OCI-LY7 (cell line): ENCODE data around the gene BTAF1. TPM values are rescaled to one million over a fixed set of nuclear protein-coding genes. Genes with fewer than 3 reads are reported as not detected.

ENCODE experiments used
- BruUV-seq: library from RNA; stranded (reverse); fragments of 400-500 nt; replicated peaks from 2 replicates; lab custom pipeline; 2021; lab: Mats Ljungman, UMichigan
- CTCF ChIA-PET: fragments of 300-600 bp; sonication (Branson Sonifier 250); formaldehyde crosslinking; loops from one replicate; lab custom pipeline; 2022; ENCODE audit warnings: antibody characterized with exemption; ENCODE audit not compliant: unreplicated experiment; lab: Charles Lee
- POLR2A ChIA-PET: fragments of 300-600 bp; sonication (Branson Sonifier 250); formaldehyde crosslinking; loops from one replicate; lab custom pipeline; 2022; ENCODE audit warnings: antibody characterized with exemption; lab: Charles Lee
- DNase-seq: peaks from one replicate; pipeline ENCODE4 v3.0.0-alpha.2; 2015; ENCODE audit warnings: low spot score
- H2AFZ ChIP-seq: fragments of 200-600 bp; sonication (generic), shearing (Covaris generic); 2 replicates; pipeline ENCODE4 v1.6.1; 2014; ENCODE audit warnings: mild to moderate bottlenecking, antibody characterized with exemption, low read length, moderate library complexity
- H3K27ac ChIP-seq: fragments of 200-600 bp; sonication (generic); 2 replicates; pipeline ENCODE4 v1.5.1; 2014; ENCODE audit warnings: mixed run types, low read depth, mild to moderate bottlenecking, moderate library complexity, low read length, inconsistent platforms; ENCODE audit not compliant: poor library complexity, severe bottlenecking
- H3K36me3 ChIP-seq: fragments of 200-600 bp; sonication (generic); 2 replicates; pipeline ENCODE4 v1.6.1; 2014; ENCODE audit warnings: mild to moderate bottlenecking, antibody characterized with exemption, low read length, moderate library complexity, mixed read lengths; ENCODE audit not compliant: insufficient read depth
- H3K4me1 ChIP-seq: fragments of 200-600 bp; sonication (generic); 2 replicates; pipeline ENCODE4 v1.5.1; 2014; ENCODE audit warnings: mild to moderate bottlenecking, low read length; ENCODE audit not compliant: insufficient read depth, poor library complexity, severe bottlenecking
- H3K4me2 ChIP-seq: fragments of 200-600 bp; sonication (generic); 2 replicates; pipeline ENCODE4 v1.6.1; 2014; ENCODE audit warnings: mild to moderate bottlenecking, low read length
- H3K4me3 ChIP-seq: fragments of 200-600 bp; sonication (generic); 2 replicates; pipeline ENCODE4 v1.5.1; 2014; ENCODE audit warnings: mild to moderate bottlenecking, low read depth, low read length; ENCODE audit not compliant: poor library complexity, severe bottlenecking
- H3K79me2 ChIP-seq: fragments of 200-600 bp; sonication (generic); 2 replicates; pipeline ENCODE4 v1.6.1; 2016; ENCODE audit warnings: low read depth, mild to moderate bottlenecking, low read length, moderate library complexity, mixed read lengths; ENCODE audit not compliant: insufficient read depth
- H3K9me2 ChIP-seq: fragments of 200-600 bp; sonication (generic); 2 replicates; pipeline ENCODE4 v1.6.1; 2016; ENCODE audit warnings: mild to moderate bottlenecking, low read length, mixed read lengths; ENCODE audit not compliant: insufficient read depth
- H3K9me3 ChIP-seq: fragments of 200-600 bp; sonication (generic); 2 replicates; pipeline ENCODE4 v1.6.1; 2014; ENCODE audit warnings: mild to moderate bottlenecking, mixed run types, low read length, mixed read lengths
- H4K20me1 ChIP-seq: fragments of 200-600 bp; sonication (generic); 2 replicates; pipeline ENCODE4 v1.6.1; 2014; ENCODE audit warnings: mild to moderate bottlenecking, antibody characterized with exemption, low read length, moderate library complexity, mixed read lengths; ENCODE audit not compliant: insufficient read depth
- CTCF ChIP-seq: fragments of 200-600 bp; sonication (generic); conservative IDR thresholded peaks from 2 replicates; pipeline ENCODE4 v1.5.1; 2014; ENCODE audit warnings: mild to moderate bottlenecking, antibody characterized with exemption, low read length, moderate library complexity, mixed read lengths
- EZH2phosphoT487 ChIP-seq: fragments of 200-600 bp; sonication (generic); IDR thresholded peaks from 2 replicates; pipeline ENCODE4 v1.6.1; 2018; ENCODE audit warnings: low read depth, borderline replicate concordance, mild to moderate bottlenecking, mixed run types, antibody characterized with exemption, low read length, moderate library complexity, mixed read lengths
- intact Hi-C: fragments of 100-400 bp; cut with micrococcal nuclease; formaldehyde crosslinking; loops from one replicate; pipeline ENCODE4 v1.10.0; 2022; ENCODE audit not compliant: unreplicated experiment
- total RNA-seq, 2 experiments: library from RNA; depleted of rRNA in 1 of 2; stranded (reverse); fragments of >200 nt in 1 of 2; shearing (Covaris generic) in 1 of 2; gene quantifications; 2 replicates each; pipeline ENCODE4 v1.2.3, GENCODE V29; 2014 to 2022

The BTAF1 gene
- total RNA-seq, 2 experiments from 2014 or later: 65.1 to 95.6 TPM

DNA sequence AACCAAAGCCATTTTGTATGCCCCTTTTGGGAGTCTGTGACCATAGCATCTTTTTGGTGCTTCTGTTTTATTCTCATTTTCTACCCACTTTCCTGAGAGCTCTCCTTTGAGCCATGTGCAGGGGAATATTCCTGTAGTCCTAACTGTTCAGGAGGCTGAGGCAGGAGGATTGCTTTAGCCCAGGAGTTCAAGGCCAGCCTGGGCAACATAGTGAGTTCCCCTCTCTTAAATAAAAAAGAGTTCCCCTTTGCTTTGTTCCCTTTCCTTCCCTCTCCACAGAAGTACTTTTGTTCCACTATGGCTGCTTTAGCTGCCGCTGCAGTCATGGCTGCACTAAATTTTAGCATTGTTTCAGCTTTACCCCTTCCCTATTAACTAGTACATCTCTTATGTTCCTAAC, 85.9 kb downstream of the BTAF1 start:
- H3K4me3 ChIP-seq: no peak overlapping the region
- no peak overlapping the region for H3K4me2 ChIP-seq
- H4K20me1 ChIP-seq: no peaks in the 10 kb centered on the region
- intact Hi-C loops: no loop called here
- H3K9me2 ChIP-seq: no peaks in the 10 kb centered on the region
- CTCF ChIA-PET: interaction anchor here (0.7 kb wide), 1 partner anchor 18 kb away, joined by 3 read pairs; no protein-coding TSS in a partner anchor
- H3K79me2 ChIP-seq: no peaks in the 10 kb centered on the region
- no peaks in the 10 kb centered on the region for H3K9me3 ChIP-seq
- DNase-seq: no peak
- no peak for TF ChIP-seq EZH2phosphoT487
- BruUV-seq: no TSS peak
- POLR2A ChIA-PET: interaction anchor here (0.7 to 1.6 kb wide), 5 partner anchors 9 to 213 kb away, joined by 3 to 5 read pairs (median 3); no protein-coding TSS in a partner anchor
- no peak overlapping the region for H2AFZ ChIP-seq
- peaks cover 74% of the 10 kb centered on the region for H3K36me3 ChIP-seq
- H3K4me1 ChIP-seq: no peaks in the 10 kb centered on the region
- H3K27ac ChIP-seq: no peak overlapping the region

- no peak overlapping the region for H2AFZ ChIP-seq
- TF ChIP-seq EZH2phosphoT487: no peak
- no peak for TF ChIP-seq CTCF
- no peaks in the 10 kb centered on the region for H4K20me1 ChIP-seq
- DNase-seq: no peak
- no TSS peak for BruUV-seq
- no peaks in the 10 kb centered on the region for H3K9me3 ChIP-seq
- no peak overlapping the region for H3K4me3 ChIP-seq
- H3K27ac ChIP-seq: no peak overlapping the region
- H3K4me1 ChIP-seq: no peaks in the 10 kb centered on the region
- H3K9me2 ChIP-seq: no peaks in the 10 kb centered on the region
- ChIA-PET CTCF (no interaction called here), POLR2A (interaction anchor here (0.7 to 1.6 kb wide), 5 partner anchors 10 to 400 kb away, joined by 3 to 5 read pairs (median 3); no protein-coding TSS in a partner anchor)
- no peak overlapping the region for H3K4me2 ChIP-seq
- peaks cover 74% of the 10 kb centered on the region for H3K36me3 ChIP-seq
- intact Hi-C loops: no loop called here
- no peaks in the 10 kb centered on the region for H3K79me2 ChIP-seq
Observed at GRCh38 chr10:92010047-92010735, 86.6 kb downstream of the BTAF1 start.

GRCh38 chr10:92011560-92012214, 88.1 kb downstream of the BTAF1 start:
- Histone ChIP-seq H3K79me2 (no peaks in the 10 kb centered on the region), H4K20me1 (no peaks in the 10 kb centered on the region), H2AFZ (no peak overlapping the region), H3K27ac (no peak overlapping the region), H3K4me1 (no peaks in the 10 kb centered on the region), H3K9me3 (no peaks in the 10 kb centered on the region), H3K9me2 (no peaks in the 10 kb centered on the region), H3K4me3 (no peak overlapping the region), H3K36me3 (peaks cover 79% of the 10 kb centered on the region), H3K4me2 (no peak overlapping the region)
- no peak for DNase-seq
- no TSS peak for BruUV-seq
- POLR2A ChIA-PET: no interaction called here
- intact Hi-C loops: no loop called here
- TF ChIP-seq EZH2phosphoT487: no peak
- TF ChIP-seq CTCF: no peak
- CTCF ChIA-PET: no interaction called here
